ENCODE data around the gene SEM1.

GRCh38 chr7:96663457-96663856 is 46.2 kb downstream of the SEM1 start:
- TF ChIP-seq CTCF (conservative IDR thresholded peaks at IDR 0.05; ENCODE audit: low read depth, low read length) (no peak), EZH2phosphoT487 (IDR thresholded peaks at IDR 0.05; ENCODE audit: borderline replicate concordance, low read length) (no peak), EZH2 (IDR thresholded peaks at IDR 0.05; ENCODE audit: low read length, unreplicated experiment) (no peak)

Measured in PC-3 (cell line).